Body of pancreas (tissue), 4 donors: ENCODE results near the gene UBE2G2.

Experiments used
- CTCF ChIP-seq, 7 experiments: fragments of 450-650 bp in 4 of 7; fragments of 200-600 bp in 3 of 7; sonication (generic) in 3 of 7; IDR thresholded peaks; one replicate each; pipeline ENCODE4 v1.5.1; 2016 to 2019; ENCODE audit warnings: antibody characterized with exemption in 7 of 7
- POLR2A ChIP-seq, 3 donors: fragments of 450-650 bp; IDR thresholded peaks; one replicate each; pipeline ENCODE4 v1.6.1; 2016; ENCODE audit warnings: antibody characterized with exemption in 3 of 3, mild to moderate bottlenecking in 2 of 3

GRCh38 chr21:44755227-44755626 is 46.4 kb downstream of the UBE2G2 start:
- peak in 1 of 7 experiments; percentile 8 for TF ChIP-seq CTCF (IDR thresholded peaks at IDR 0.05)
- no peak for TF ChIP-seq POLR2A (IDR thresholded peaks at IDR 0.05)
